Nephron progenitor cell (in vitro differentiated cells): ENCODE measurements around the gene NRCAM.
"Not testable (repeated sequence)": the region's sequence is repeated elsewhere in the genome, so short reads cannot be mapped to it uniquely, and the experiment has no call there.

Experiments
- DNase-seq: peaks from one replicate; pipeline ENCODE4 v3.0.0; 2021
- H3K27ac Mint-ChIP-seq: 2 replicates; pipeline ENCODE4 v1.8.0; 2021; ENCODE audit warnings: mild to moderate bottlenecking, moderate library complexity, mixed read lengths
- H3K27me3 Mint-ChIP-seq: 2 replicates; pipeline ENCODE4 v1.8.0; 2021; ENCODE audit warnings: mild to moderate bottlenecking, low read depth, mixed read lengths; ENCODE audit not compliant: poor library complexity
- H3K36me3 Mint-ChIP-seq: 2 replicates; pipeline ENCODE4 v1.8.0; 2021; ENCODE audit warnings: low read depth, mixed read lengths
- H3K4me1 Mint-ChIP-seq: 2 replicates; pipeline ENCODE4 v1.8.0; 2021; ENCODE audit warnings: mixed read lengths
- H3K4me3 Mint-ChIP-seq: 2 replicates; pipeline ENCODE4 v1.8.0; 2021; ENCODE audit warnings: mild to moderate bottlenecking, moderate library complexity, mixed read lengths
- H3K9me3 Mint-ChIP-seq: 2 replicates; pipeline ENCODE4 v1.8.0; 2021; ENCODE audit warnings: mild to moderate bottlenecking, moderate library complexity, mixed read lengths
- TF ChIP-seq, protein P1 (sequence below): fragments of 200-600 bp; sonication (generic); IDR thresholded peaks from 2 replicates; pipeline ENCODE4 v1.5.0; 2021; ENCODE audit warnings: antibody characterized with exemption

Gene NRCAM

DNA sequence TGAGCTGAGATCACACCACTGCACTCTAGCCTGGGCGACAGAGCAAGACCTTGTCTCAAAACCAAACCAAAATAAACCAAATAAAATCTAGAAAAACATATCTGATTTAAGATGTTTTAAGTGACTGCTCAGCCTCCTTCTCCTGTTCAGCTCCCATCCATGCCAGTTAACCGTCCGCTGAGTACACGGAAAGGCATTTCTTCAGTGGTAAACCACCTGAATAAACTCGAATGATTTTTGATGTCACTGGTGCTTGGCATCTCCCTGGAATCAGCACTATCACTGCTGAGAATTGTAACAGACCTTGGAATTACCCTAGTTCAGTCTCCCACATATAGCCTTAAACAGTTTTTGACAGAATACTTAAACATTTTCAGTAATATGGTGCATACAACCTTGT lies 24.1 kb upstream of the NRCAM start:
- H3K4me3 Mint-ChIP-seq: no peak overlapping the region
- H3K9me3 Mint-ChIP-seq: no peaks in the 10 kb centered on the region
- no peaks in the 10 kb centered on the region for H3K4me1 Mint-ChIP-seq
- H3K27ac Mint-ChIP-seq: no peak overlapping the region
- H3K27me3 Mint-ChIP-seq: no peaks in the 10 kb centered on the region
- no peak for DNase-seq
- TF ChIP-seq, protein P1, sequence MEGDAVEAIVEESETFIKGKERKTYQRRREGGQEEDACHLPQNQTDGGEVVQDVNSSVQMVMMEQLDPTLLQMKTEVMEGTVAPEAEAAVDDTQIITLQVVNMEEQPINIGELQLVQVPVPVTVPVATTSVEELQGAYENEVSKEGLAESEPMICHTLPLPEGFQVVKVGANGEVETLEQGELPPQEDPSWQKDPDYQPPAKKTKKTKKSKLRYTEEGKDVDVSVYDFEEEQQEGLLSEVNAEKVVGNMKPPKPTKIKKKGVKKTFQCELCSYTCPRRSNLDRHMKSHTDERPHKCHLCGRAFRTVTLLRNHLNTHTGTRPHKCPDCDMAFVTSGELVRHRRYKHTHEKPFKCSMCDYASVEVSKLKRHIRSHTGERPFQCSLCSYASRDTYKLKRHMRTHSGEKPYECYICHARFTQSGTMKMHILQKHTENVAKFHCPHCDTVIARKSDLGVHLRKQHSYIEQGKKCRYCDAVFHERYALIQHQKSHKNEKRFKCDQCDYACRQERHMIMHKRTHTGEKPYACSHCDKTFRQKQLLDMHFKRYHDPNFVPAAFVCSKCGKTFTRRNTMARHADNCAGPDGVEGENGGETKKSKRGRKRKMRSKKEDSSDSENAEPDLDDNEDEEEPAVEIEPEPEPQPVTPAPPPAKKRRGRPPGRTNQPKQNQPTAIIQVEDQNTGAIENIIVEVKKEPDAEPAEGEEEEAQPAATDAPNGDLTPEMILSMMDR: no peak
- peaks cover 11% of the 10 kb centered on the region for H3K36me3 Mint-ChIP-seq

DNA sequence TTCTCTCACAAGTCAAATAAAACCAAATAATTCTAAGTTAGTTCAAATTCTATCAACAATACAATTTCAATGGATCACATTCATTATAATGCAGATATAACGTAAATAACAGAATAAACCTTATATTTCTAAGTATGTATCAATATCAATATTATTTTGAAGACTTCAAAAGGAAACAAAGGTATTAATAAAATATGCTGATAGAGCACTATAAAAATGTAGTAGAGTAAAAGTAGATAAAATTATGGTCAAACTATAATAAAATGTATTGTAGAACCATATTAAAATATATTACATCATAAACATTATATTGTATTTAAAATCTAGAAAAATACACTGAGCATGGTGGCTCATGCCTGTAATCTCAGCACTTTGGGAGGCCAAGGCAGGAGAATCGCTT lies 23.5 kb upstream of the NRCAM start:
- H3K4me1 Mint-ChIP-seq: no peaks in the 10 kb centered on the region
- peaks cover 11% of the 10 kb centered on the region for H3K36me3 Mint-ChIP-seq
- TF ChIP-seq, protein P1: no peak
- H3K9me3 Mint-ChIP-seq: no peaks in the 10 kb centered on the region
- DNase-seq: no peak
- no peaks in the 10 kb centered on the region for H3K27me3 Mint-ChIP-seq
- H3K4me3 Mint-ChIP-seq: no peak overlapping the region
- no peak overlapping the region for H3K27ac Mint-ChIP-seq

DNA sequence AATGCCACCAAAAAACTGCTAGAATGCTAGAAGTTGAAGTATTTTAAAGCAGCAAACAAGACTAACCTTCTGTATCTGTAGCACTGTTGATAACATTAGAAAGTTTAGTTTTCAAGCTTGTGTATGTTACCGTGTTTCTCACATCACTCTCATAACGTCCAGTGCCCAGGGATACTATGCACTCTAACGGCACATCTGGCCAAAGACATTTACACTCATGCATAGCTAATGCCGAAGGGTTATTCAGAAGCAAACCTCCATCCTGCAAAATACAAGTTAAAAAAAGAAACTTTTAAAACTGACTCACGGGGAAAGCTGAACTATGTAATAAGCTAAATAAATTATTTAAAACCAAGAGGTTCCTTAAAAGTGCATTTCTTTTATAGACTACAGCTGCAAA lies 22.9 kb upstream of the NRCAM start:
- TF ChIP-seq, protein P1: no peak
- Mint-ChIP-seq H3K27me3 (no peaks in the 10 kb centered on the region), H3K36me3 (peaks cover 6% of the 10 kb centered on the region), H3K4me1 (no peaks in the 10 kb centered on the region), H3K4me3 (no peak overlapping the region), H3K27ac (no peak overlapping the region), H3K9me3 (no peaks in the 10 kb centered on the region)
- DNase-seq: no peak

DNA sequence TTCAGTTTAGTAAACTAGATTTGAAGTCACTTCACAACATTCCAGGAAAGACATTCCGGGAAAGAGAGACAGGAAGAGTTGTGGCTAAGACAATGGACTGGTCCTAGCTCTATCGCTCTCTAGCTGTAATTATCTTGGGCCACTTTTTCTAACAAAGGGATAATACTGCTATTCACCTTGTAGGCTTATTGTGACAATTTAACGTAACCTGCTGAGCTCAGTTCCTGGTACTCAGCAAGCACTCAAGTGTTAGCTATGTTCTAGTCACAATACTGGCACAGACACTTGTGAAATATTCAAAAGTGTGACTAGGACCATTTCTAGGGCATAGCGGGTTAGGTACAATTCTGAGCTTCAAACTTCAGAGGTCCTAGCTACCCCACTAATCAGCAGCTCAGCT lies 12.0 kb upstream of the NRCAM start:
- H3K9me3 Mint-ChIP-seq: no peaks in the 10 kb centered on the region
- H3K4me1 Mint-ChIP-seq: no peaks in the 10 kb centered on the region
- no peak overlapping the region for H3K27ac Mint-ChIP-seq
- DNase-seq: no peak
- TF ChIP-seq, protein P1: no peak
- peaks cover 8% of the 10 kb centered on the region for H3K27me3 Mint-ChIP-seq
- H3K36me3 Mint-ChIP-seq: no peaks in the 10 kb centered on the region
- H3K4me3 Mint-ChIP-seq: no peak overlapping the region

DNA sequence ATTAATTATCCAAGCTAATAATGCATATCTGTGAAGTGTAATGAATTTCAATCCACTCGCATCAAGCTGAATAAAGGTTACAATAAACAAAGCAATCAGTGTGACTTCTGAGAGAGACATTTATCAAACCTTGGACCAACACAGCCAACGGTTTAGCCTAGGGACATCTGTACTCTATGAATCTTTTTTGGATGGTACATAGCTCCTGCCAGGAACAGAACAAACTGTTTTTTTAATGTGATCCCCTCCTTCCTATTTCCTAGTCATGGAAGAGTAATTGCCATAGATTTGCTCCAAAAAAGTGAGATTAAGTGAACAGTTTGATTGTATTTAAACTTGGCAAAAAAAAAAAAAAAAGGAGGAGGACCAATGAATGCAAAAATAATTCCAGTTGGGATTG lies 11.2 kb upstream of the NRCAM start:
- no peak overlapping the region for H3K4me3 Mint-ChIP-seq
- H3K27me3 Mint-ChIP-seq: peaks cover 8% of the 10 kb centered on the region
- H3K36me3 Mint-ChIP-seq: no peaks in the 10 kb centered on the region
- H3K27ac Mint-ChIP-seq: no peak overlapping the region
- peaks cover 7% of the 10 kb centered on the region for H3K4me1 Mint-ChIP-seq
- no peaks in the 10 kb centered on the region for H3K9me3 Mint-ChIP-seq
- TF ChIP-seq, protein P1: no peak
- no peak for DNase-seq

DNA sequence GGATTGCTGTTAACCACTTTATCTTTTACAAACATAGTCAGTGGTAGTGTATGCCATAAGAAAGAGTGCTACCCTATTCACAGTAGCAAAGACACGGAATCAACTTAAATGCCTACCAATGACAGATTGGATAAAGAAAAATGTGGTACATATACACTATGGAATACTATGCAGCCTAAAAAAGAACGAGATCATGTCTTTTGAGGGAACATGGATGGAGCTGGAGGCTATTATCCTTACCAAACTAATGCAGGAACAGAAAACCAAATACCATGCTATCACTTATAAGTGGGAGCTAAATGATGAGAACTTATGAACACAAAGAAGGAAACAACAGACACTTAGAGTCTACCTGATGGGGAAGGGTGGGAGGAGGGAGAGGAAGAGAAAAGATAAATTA lies 10.1 kb upstream of the NRCAM start:
- not testable (repeated sequence) for H3K4me3 Mint-ChIP-seq, H3K9me3 Mint-ChIP-seq, H3K27me3 Mint-ChIP-seq, H3K36me3 Mint-ChIP-seq, DNase-seq, H3K27ac Mint-ChIP-seq
- peaks cover 16% of the 10 kb centered on the region for H3K4me1 Mint-ChIP-seq
